ENCODE measurements around the gene NPRL2. TPM values are rescaled to one million over a fixed set of nuclear protein-coding genes. Genes with fewer than 3 reads are reported as not detected.

The NPRL2 gene
- total and polyA plus RNA-seq, 2 of the 8 experiments (the other 6 are each of a cell fraction or from before 2014, with no cell fraction given) = 28.4 to 51.4 TPM

DNA sequence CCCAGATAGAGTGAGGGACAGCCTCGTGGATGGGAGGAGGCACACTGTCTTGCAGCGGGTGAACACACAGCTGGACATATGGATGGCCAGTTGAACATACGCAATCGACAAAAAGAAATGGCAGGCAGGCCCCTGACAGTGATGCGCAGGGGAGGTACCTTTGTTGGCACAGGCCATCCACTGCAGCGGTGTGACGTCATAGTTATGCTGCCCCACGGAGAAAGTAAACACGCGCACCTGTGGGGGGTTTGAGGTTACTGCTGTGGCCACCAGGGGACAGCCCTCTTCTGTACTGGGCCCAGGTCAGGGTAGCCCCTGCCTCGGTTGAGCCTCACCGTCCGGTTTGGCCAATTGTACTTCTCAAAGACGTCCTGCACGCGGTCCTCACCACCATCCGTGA is 28.2 kb upstream of the NPRL2 start:
- Histone ChIP-seq H2BK5ac (ENCODE audit: low read depth, low read length) (no peak overlapping the region; the same call in 1 of the 2 replicates), H2BK12ac (ENCODE audit: low read depth, low read length) (peak overlapping the region; percentile 87; the same call in 1 of the 2 replicates), H4K8ac (ENCODE audit: extremely low read depth, insufficient read depth, low read length) (peak overlapping the region; percentile 31; the same call in 1 of the 2 replicates), H3K4me2 (ENCODE audit: insufficient read depth in 1 of 2, low read depth in 2 of 2, low read length in 2 of 2) (no peak overlapping the region), H3K79me1 (ENCODE audit: low read depth, low read length) (no peaks in the 10 kb centered on the region), H3K14ac (ENCODE audit: insufficient read length) (no peak overlapping the region), H3K27me3 (replicated peaks in 1 of 4; ENCODE audit: control insufficient read depth in 3 of 4, extremely low read depth in 1 of 4, insufficient read depth in 3 of 4, low read length in 3 of 4) (peaks cover 0 to 3% (median 0%) of the 10 kb centered on the region in 4 experiments; a peak in 2 of 7 replicates), H4K5ac (ENCODE audit: insufficient read length, low read depth, low read length) (no peak overlapping the region), H2AFZ (ENCODE audit: low read length) (no peak overlapping the region), H3K27ac (ENCODE audit: low read depth, low read length) (no peak overlapping the region), H2AK5ac (ENCODE audit: low read depth, low read length) (0 out of 2 replicates have a peak overlapping the region, but pooled peaks have one; percentile 24), H2BK20ac (ENCODE audit: low read length) (no peak overlapping the region), H3K9me3 (ENCODE audit: insufficient read depth in 2 of 2, low read depth in 1 of 2, low read length in 1 of 2) (no peaks in the 10 kb centered on the region), H3K79me2 (ENCODE audit: control insufficient read depth in 1 of 2, insufficient read depth in 2 of 2, low read length in 2 of 2) (no peaks in the 10 kb centered on the region), H3K36me3 (ENCODE audit: control insufficient read depth in 2 of 4, insufficient read depth in 4 of 4, low read length in 3 of 4) (no peaks in the 10 kb centered on the region), H3K23me2 (ENCODE audit: low read depth, low read length) (no peaks in the 10 kb centered on the region), H3K4me3 (ENCODE audit: extremely low read depth in 1 of 4, insufficient read depth in 2 of 4, low read depth in 3 of 4, low read length in 4 of 4) (no peak overlapping the region), H3K56ac (replicated peaks; ENCODE audit: insufficient read length, low read depth, low read length) (no peak overlapping the region), H2BK120ac (replicated peaks; ENCODE audit: low read depth, low read length) (no peak overlapping the region), H3K23ac (ENCODE audit: insufficient read length) (no peak overlapping the region), H3K4me1 (replicated peaks in 1 of 4; ENCODE audit: control insufficient read depth in 3 of 4, insufficient read depth in 4 of 4, low read length in 3 of 4) (peaks cover 0 to 15% (median 10%) of the 10 kb centered on the region in 4 experiments; a peak in 6 of 7 replicates), H4K91ac (replicated peaks; ENCODE audit: insufficient read length, low read length) (no peak overlapping the region), H2BK15ac (ENCODE audit: low read length) (peak overlapping the region; percentile 81; the same call in 1 of the 2 replicates), H4K20me1 (replicated peaks in 1 of 2; ENCODE audit: control insufficient read depth in 1 of 2, insufficient read depth in 2 of 2, low read length in 2 of 2) (peaks cover 4% of the 10 kb centered on the region in 2 experiments), H3K18ac (ENCODE audit: extremely low read depth, low read length) (no peak overlapping the region; the same call in 1 of the 2 replicates), H3K4ac (replicated peaks; ENCODE audit: insufficient read length, low read depth, low read length) (no peak overlapping the region), H3K9ac (replicated peaks in 1 of 4; ENCODE audit: extremely low read depth in 1 of 4, low read depth in 3 of 4, low read length in 3 of 4) (no peak overlapping the region)
- TF ChIP-seq EGR1 (IDR thresholded peaks at IDR 0.05; ENCODE audit: borderline replicate concordance, low read depth, low read length) (no peak), TAF1 (IDR thresholded peaks at IDR 0.05; ENCODE audit: low read depth, low read length) (no peak), ASH2L (IDR thresholded peaks at IDR 0.05; ENCODE audit: low read length) (no peak)
- FAIRE-seq (no peak), DNase-seq (ENCODE audit: low read depth in 1 of 2, low spot score in 2 of 2) (no peak)
- 83% methylated on average over 17 of the region's 17 CpGs; no CpG with 5 or more reads in 1 of the 2 experiments for WGBS, 2 experiments (ENCODE audit: extremely low coverage in 1 of 2, insufficient coverage in 1 of 2, insufficient read length in 1 of 2, insufficient replicate concordance in 2 of 2, low coverage in 1 of 2, low lambda C conversion rate in 2 of 2, missing lambda C conversion rate in 1 of 2)
- ChIA-PET CTCF (ENCODE audit: partially characterized antibody) (interaction anchor here (0.9 to 1.6 kb wide), 8 partner anchors 9 to 164 kb away, joined by 3 to 6 read pairs (median 4); partner anchors contain the start of genes CYB561D2 and NPRL2), POLR2A (ENCODE audit: partially characterized antibody) (interaction anchor here (2.1 kb wide), 1 partner anchor 12 kb away, joined by 7 read pairs; no protein-coding TSS in a partner anchor)

Data from H1 (cell line).